KMS-11 (cell line): ENCODE results near the gene RPA3.
"Not testable (repeated sequence)": the region's sequence is repeated elsewhere in the genome, so short reads cannot be mapped to it uniquely, and the experiment has no call there.

ENCODE experiments used
- H2AFZ ChIP-seq: fragments of 200-600 bp; sonication (generic); 2 replicates; pipeline ENCODE4 v1.6.1; 2016; ENCODE audit warnings: antibody characterized with exemption, mixed run types, low read depth
- H3K27ac ChIP-seq: fragments of 200-600 bp; sonication (generic); 2 replicates; pipeline ENCODE4 v1.6.1; 2016; ENCODE audit warnings: mild to moderate bottlenecking, mixed run types
- H3K27me3 ChIP-seq: fragments of 200-600 bp; sonication (generic); 2 replicates; pipeline ENCODE4 v1.6.1; 2017; ENCODE audit warnings: mild to moderate bottlenecking, low read depth, mixed run types, moderate library complexity; ENCODE audit not compliant: insufficient read depth
- H3K36me3 ChIP-seq: fragments of 200-600 bp; sonication (generic); 2 replicates; pipeline ENCODE4 v1.6.1; 2017; ENCODE audit warnings: mild to moderate bottlenecking, mixed run types; ENCODE audit not compliant: insufficient read depth
- H3K4me1 ChIP-seq: fragments of 200-600 bp; sonication (generic); 2 replicates; pipeline ENCODE4 v1.6.1; 2016; ENCODE audit warnings: mild to moderate bottlenecking, low read depth, mixed run types; ENCODE audit not compliant: poor library complexity, severe bottlenecking
- H3K4me2 ChIP-seq: fragments of 200-600 bp; sonication (generic); 2 replicates; pipeline ENCODE4 v1.7.0; 2016; ENCODE audit warnings: mild to moderate bottlenecking, mixed run types
- H3K4me3 ChIP-seq: fragments of 200-600 bp; sonication (generic); IDR thresholded peaks from 2 replicates; pipeline ENCODE4 v1.6.1; 2017; ENCODE audit warnings: low read depth, low read length, mixed read lengths; ENCODE audit not compliant: insufficient read depth
- H3K79me2 ChIP-seq: fragments of 200-600 bp; sonication (generic); 2 replicates; pipeline ENCODE4 v1.6.1; 2016; ENCODE audit warnings: low read depth, mixed run types; ENCODE audit not compliant: insufficient read depth
- H3K9ac ChIP-seq: fragments of 200-600 bp; sonication (generic); 2 replicates; pipeline ENCODE4 v1.6.1; 2016; ENCODE audit warnings: mild to moderate bottlenecking, mixed run types
- H4K20me1 ChIP-seq: fragments of 200-600 bp; sonication (generic); 2 replicates; pipeline ENCODE4 v1.6.1; 2016; ENCODE audit warnings: mild to moderate bottlenecking, mixed run types; ENCODE audit not compliant: insufficient read depth
- TF ChIP-seq, protein P1 (sequence below): fragments of 200-600 bp; sonication (generic); conservative IDR thresholded peaks from 2 replicates; pipeline ENCODE4 v1.6.1; 2017; ENCODE audit warnings: low read depth, mild to moderate bottlenecking, antibody characterized with exemption, low read length, moderate library complexity, mixed read lengths

RPA3 gene

DNA sequence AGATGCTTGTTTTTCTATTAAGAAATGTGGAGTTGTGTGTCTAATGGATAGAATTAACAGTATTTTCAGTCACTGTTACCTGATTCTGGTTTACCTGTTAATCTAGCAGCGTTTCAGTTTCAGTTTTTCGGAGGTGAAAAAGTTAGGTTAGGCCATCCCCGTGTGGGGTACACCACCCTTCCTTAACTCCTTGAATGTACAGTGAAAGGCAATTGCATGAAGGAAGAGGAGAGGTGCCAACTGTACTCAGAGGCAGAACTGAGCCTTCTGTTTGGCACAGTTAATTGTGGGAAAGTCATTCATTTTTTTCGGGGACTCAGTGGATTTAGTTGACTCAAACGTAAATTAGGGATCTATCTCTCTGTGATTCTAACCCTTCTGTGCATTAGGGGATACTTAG lies 35.5 kb downstream of the RPA3 start:
- peak overlapping the region; percentile 5; the same call in 1 of the 2 replicates for H3K9ac ChIP-seq
- no peaks in the 10 kb centered on the region for H4K20me1 ChIP-seq
- peaks cover 37% of the 10 kb centered on the region for H3K4me1 ChIP-seq
- H3K4me3 ChIP-seq = no peak overlapping the region
- no peaks in the 10 kb centered on the region for H3K27me3 ChIP-seq
- no peaks in the 10 kb centered on the region for H3K79me2 ChIP-seq
- H3K4me2 ChIP-seq = peak overlapping the region; percentile 73
- peak overlapping the region; percentile 69 for H3K27ac ChIP-seq
- TF ChIP-seq, protein P1, sequence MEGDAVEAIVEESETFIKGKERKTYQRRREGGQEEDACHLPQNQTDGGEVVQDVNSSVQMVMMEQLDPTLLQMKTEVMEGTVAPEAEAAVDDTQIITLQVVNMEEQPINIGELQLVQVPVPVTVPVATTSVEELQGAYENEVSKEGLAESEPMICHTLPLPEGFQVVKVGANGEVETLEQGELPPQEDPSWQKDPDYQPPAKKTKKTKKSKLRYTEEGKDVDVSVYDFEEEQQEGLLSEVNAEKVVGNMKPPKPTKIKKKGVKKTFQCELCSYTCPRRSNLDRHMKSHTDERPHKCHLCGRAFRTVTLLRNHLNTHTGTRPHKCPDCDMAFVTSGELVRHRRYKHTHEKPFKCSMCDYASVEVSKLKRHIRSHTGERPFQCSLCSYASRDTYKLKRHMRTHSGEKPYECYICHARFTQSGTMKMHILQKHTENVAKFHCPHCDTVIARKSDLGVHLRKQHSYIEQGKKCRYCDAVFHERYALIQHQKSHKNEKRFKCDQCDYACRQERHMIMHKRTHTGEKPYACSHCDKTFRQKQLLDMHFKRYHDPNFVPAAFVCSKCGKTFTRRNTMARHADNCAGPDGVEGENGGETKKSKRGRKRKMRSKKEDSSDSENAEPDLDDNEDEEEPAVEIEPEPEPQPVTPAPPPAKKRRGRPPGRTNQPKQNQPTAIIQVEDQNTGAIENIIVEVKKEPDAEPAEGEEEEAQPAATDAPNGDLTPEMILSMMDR = no peak
- H3K36me3 ChIP-seq = no peaks in the 10 kb centered on the region
- peak overlapping the region; percentile 52 for H2AFZ ChIP-seq

DNA sequence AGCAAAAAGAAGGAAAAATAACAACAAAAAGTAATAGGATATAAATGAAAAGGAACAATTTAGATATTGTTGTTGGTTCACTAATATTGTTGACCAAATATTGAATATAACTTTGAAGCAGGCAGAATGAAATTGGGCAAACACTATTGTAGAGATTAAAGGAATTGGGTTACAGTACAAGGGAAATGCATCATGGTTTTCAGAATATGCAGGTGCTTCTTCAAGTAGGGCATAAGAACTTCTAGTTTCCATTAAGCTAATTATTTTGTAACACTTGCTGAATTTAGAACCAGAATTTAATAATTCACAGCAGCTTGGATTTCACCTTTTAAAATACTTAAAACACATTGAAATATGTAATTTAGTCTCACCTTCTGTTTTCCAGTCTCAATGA lies 36.5 kb downstream of the RPA3 start:
- Histone ChIP-seq H3K27me3 (no peaks in the 10 kb centered on the region), H3K4me1 (peaks cover 37% of the 10 kb centered on the region), H3K36me3 (no peaks in the 10 kb centered on the region), H3K27ac (peak overlapping the region; percentile 69), H3K4me3 (no peak overlapping the region), H2AFZ (peak overlapping the region; percentile 65), H3K79me2 (no peaks in the 10 kb centered on the region), H4K20me1 (no peaks in the 10 kb centered on the region), H3K9ac (peak overlapping the region; percentile 29; the same call in 1 of the 2 replicates), H3K4me2 (peak overlapping the region; percentile 73)
- TF ChIP-seq, protein P1 = no peak; the same call in 1 of the 2 replicates

DNA sequence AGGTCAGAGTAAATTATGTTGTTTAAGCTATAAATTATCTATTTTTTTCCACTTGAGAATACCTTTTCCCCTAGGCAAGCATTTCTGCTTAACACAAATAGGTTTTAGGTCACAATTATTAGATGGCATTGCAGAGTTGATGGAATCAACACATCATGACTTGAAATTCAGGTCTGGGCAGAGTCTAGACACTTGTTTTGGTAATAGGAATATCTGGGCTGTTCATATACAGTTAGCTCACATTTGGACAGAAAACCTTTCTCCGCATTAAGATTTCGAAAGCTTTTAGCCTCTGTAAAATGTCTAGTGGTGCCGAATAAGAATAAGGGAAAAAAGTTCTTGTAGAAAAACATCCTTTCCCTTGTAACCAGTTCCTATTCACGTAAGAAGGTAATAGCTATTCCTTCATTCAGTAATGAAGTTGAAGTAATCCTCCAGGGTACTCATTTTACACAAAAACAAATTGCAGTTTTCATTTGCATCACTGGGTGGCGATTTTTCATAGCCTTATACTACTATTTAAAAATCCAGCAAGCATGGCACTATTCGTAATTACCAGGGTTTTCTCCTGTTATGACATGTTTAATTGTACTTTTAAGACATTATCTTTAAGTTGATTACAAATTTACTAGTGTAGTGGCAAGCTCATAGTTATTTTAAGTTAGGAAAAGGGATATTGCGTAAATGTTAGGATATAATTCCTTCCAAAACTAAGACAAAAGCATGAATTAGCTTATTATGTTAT lies 37.0 kb downstream of the RPA3 start:
- TF ChIP-seq, protein P1 = peak; percentile 84
- Histone ChIP-seq H3K36me3 (no peaks in the 10 kb centered on the region; the same call in 1 of the 2 replicates), H3K27ac (peak overlapping the region; percentile 69), H3K4me3 (no peak overlapping the region), H3K27me3 (no peaks in the 10 kb centered on the region), H4K20me1 (no peaks in the 10 kb centered on the region), H3K79me2 (no peaks in the 10 kb centered on the region), H3K4me2 (peak overlapping the region; percentile 73), H3K4me1 (peaks cover 37% of the 10 kb centered on the region), H2AFZ (peak overlapping the region; percentile 65), H3K9ac (peak overlapping the region; percentile 29)

DNA sequence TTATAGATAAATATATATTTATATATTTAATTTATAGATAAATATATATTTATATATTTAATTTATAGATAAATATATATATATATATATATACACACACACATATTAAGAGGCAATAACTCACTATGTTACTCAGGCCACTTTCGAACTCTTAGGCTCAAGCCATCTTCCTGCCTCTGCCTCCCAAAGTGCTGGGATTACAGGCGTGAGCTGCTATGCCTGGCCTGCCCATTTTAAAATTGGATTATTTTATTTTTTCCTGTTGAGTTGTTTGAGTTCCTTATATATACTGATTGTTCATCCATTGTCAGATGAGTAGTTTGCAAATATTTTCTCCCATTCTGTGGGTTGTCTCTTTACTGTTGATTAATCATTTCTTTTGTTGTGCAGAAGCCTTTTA lies 38.8 kb downstream of the RPA3 start:
- H3K79me2 ChIP-seq, H3K4me3 ChIP-seq, H3K9ac ChIP-seq, H3K36me3 ChIP-seq, H4K20me1 ChIP-seq, H2AFZ ChIP-seq, H3K4me2 ChIP-seq, H3K27me3 ChIP-seq, H3K27ac ChIP-seq: not testable (repeated sequence)
- H3K4me1 ChIP-seq = peaks cover 37% of the 10 kb centered on the region

DNA sequence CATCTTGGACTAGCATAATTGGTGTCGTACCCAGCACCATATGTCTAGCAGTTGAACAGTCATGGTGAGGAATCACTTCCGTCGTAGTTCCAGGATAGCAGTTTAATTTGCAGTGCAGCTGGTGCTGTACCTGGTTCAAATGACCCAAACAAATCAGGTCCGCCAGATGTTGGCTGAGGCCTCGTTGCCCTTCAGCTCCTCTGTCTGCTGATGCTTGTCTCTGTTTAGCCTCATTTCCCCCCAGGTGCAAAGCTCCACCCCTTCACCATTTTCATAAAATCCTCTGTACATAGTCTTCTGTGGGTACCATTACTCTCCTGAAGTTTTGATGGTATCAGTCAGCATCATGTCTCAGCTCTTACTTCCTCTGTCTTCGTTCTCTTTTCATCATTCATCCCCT lies 42.7 kb downstream of the RPA3 start:
- no peak overlapping the region for H3K4me2 ChIP-seq
- no peaks in the 10 kb centered on the region for H3K27me3 ChIP-seq
- H3K9ac ChIP-seq = no peak overlapping the region
- no peak overlapping the region for H3K27ac ChIP-seq
- no peaks in the 10 kb centered on the region for H3K79me2 ChIP-seq
- TF ChIP-seq, protein P1 = no peak
- no peak overlapping the region for H3K4me3 ChIP-seq
- H3K4me1 ChIP-seq = peaks cover 40% of the 10 kb centered on the region
- H4K20me1 ChIP-seq = no peaks in the 10 kb centered on the region
- no peaks in the 10 kb centered on the region; the same call in 1 of the 2 replicates for H3K36me3 ChIP-seq
- H2AFZ ChIP-seq = no peak overlapping the region
